Astrocyte (in vitro differentiated cells and primary cell): ENCODE results near the gene ANKRD61. TPM values are rescaled to one million over a fixed set of nuclear protein-coding genes. Genes with fewer than 3 reads are reported as not detected.
"Not testable (repeated sequence)": the region's sequence is repeated elsewhere in the genome, so short reads cannot be mapped to it uniquely, and the experiment has no call there.

Experiments
- DNase-seq: peaks from one replicate; pipeline ENCODE4 v3.0.0-alpha.2; 2010; ENCODE audit warnings: low read depth
- FAIRE-seq: peaks from 2 replicates; lab custom pipeline; 2011; peaks lifted over from hg19 to GRCh38; lab: Jason Lieb, UNC
- H2AFZ ChIP-seq: 2 replicates; pipeline ENCODE4 v1.6.0; 2012; ENCODE audit warnings: low read depth, low read length, inconsistent platforms
- H3K27ac ChIP-seq: 2 replicates; pipeline ENCODE4 v1.5.1; 2011; ENCODE audit warnings: low read depth, low read length, inconsistent platforms
- H3K27me3 ChIP-seq: 2 replicates; pipeline ENCODE4 v1.6.0; 2011; ENCODE audit warnings: low read length, inconsistent platforms; ENCODE audit not compliant: insufficient read depth
- H3K36me3 ChIP-seq: 2 replicates; pipeline ENCODE4 v1.5.1; 2011; ENCODE audit warnings: low read length, inconsistent platforms; ENCODE audit not compliant: insufficient read depth
- H3K4me1 ChIP-seq: 2 replicates; pipeline ENCODE4 v1.5.1; 2011; ENCODE audit warnings: low read length, inconsistent platforms; ENCODE audit not compliant: insufficient read depth
- H3K4me2 ChIP-seq: 2 replicates; pipeline ENCODE4 v1.6.0; 2012; ENCODE audit warnings: low read length, inconsistent platforms
- H3K4me3 ChIP-seq: 2 replicates; pipeline ENCODE4 v1.5.1; 2011; ENCODE audit warnings: low read depth, mild to moderate bottlenecking, low read length, inconsistent platforms; ENCODE audit not compliant: insufficient read depth
- H3K79me2 ChIP-seq: 2 replicates; pipeline ENCODE4 v1.6.0; 2012; ENCODE audit warnings: mild to moderate bottlenecking, low read length, inconsistent platforms; ENCODE audit not compliant: insufficient read depth
- H3K9ac ChIP-seq: 2 replicates; pipeline ENCODE4 v1.6.0; 2012; ENCODE audit warnings: mild to moderate bottlenecking, low read length, inconsistent platforms
- H3K9me3 ChIP-seq: 2 replicates; pipeline ENCODE4 v1.5.1; 2012; ENCODE audit warnings: low read depth, mild to moderate bottlenecking, low read length, inconsistent platforms; ENCODE audit not compliant: insufficient read depth
- H4K20me1 ChIP-seq: 2 replicates; pipeline ENCODE4 v1.6.0; 2012; ENCODE audit warnings: low read length, inconsistent platforms; ENCODE audit not compliant: insufficient read depth
- H3K27ac Mint-ChIP-seq: one replicate; pipeline ENCODE4 v1.8.0; 2021; ENCODE audit warnings: mild to moderate bottlenecking, mixed read lengths; ENCODE audit not compliant: unreplicated experiment
- H3K27me3 Mint-ChIP-seq: one replicate; pipeline ENCODE4 v1.8.0; 2021; ENCODE audit warnings: low read depth, mixed read lengths; ENCODE audit not compliant: unreplicated experiment
- H3K36me3 Mint-ChIP-seq: one replicate; pipeline ENCODE4 v1.8.0; 2021; ENCODE audit warnings: low read depth, mixed read lengths; ENCODE audit not compliant: unreplicated experiment
- H3K4me1 Mint-ChIP-seq: one replicate; pipeline ENCODE4 v1.8.0; 2021; ENCODE audit warnings: low read depth, mixed read lengths; ENCODE audit not compliant: unreplicated experiment
- H3K4me3 Mint-ChIP-seq: one replicate; pipeline ENCODE4 v1.8.0; 2021; ENCODE audit warnings: mild to moderate bottlenecking, moderate library complexity, mixed read lengths; ENCODE audit not compliant: unreplicated experiment
- H3K9me3 Mint-ChIP-seq: one replicate; pipeline ENCODE4 v1.8.0; 2021; ENCODE audit warnings: mild to moderate bottlenecking, mixed read lengths; ENCODE audit not compliant: unreplicated experiment
- CTCF ChIP-seq: IDR thresholded peaks from 2 replicates; pipeline ENCODE4 v1.5.1; 2011; ENCODE audit warnings: low read depth, mild to moderate bottlenecking, inconsistent platforms, low read length, moderate library complexity; ENCODE audit not compliant: insufficient read depth
- EZH2 ChIP-seq: IDR thresholded peaks from 2 replicates; pipeline ENCODE4 v1.6.1; 2012; ENCODE audit warnings: mild to moderate bottlenecking, low read length, inconsistent platforms; ENCODE audit not compliant: insufficient read depth
- total RNA-seq: library from RNA; stranded (reverse); gene quantifications from 2 replicates; pipeline ENCODE4 v1.2.1, GENCODE V29; 2021

Gene ANKRD61
- total RNA-seq, 1 donor from 2014 or later = 0.18 TPM

GRCh38 chr7:6057316-6058129 is 26.3 kb downstream of the ANKRD61 start:
- no peaks in the 10 kb centered on the region for H3K27me3 ChIP-seq
- no peak overlapping the region for H2AFZ ChIP-seq
- Mint-ChIP-seq H3K4me3 (peak overlapping the region; percentile 98), H3K4me1 (peaks cover 3% of the 10 kb centered on the region), H3K27me3 (no peaks in the 10 kb centered on the region), H3K27ac (peak overlapping the region; percentile 91), H3K36me3 (no peaks in the 10 kb centered on the region), H3K9me3 (no peaks in the 10 kb centered on the region)
- H3K4me3 ChIP-seq = peak overlapping the region; percentile 73
- H3K9me3 ChIP-seq = no peaks in the 10 kb centered on the region
- peaks cover 3% of the 10 kb centered on the region for H3K36me3 ChIP-seq
- H3K27ac ChIP-seq = no peak overlapping the region
- peak overlapping the region; percentile 90 for H3K4me2 ChIP-seq
- no peak for FAIRE-seq
- H3K4me1 ChIP-seq = peaks cover 11% of the 10 kb centered on the region
- peaks cover 45% of the 10 kb centered on the region for H3K79me2 ChIP-seq
- TF ChIP-seq EZH2 = no peak
- H3K9ac ChIP-seq = peak overlapping the region; percentile 90
- no peak for DNase-seq
- H4K20me1 ChIP-seq = peaks cover 24% of the 10 kb centered on the region

- Histone ChIP-seq H4K20me1 (peaks cover 18% of the 10 kb centered on the region), H3K79me2 (peaks cover 40% of the 10 kb centered on the region), H3K4me1 (peaks cover 11% of the 10 kb centered on the region)
- not testable (repeated sequence) for H3K36me3 Mint-ChIP-seq, DNase-seq, H3K4me3 ChIP-seq, H3K4me2 ChIP-seq, H3K27ac ChIP-seq, H3K27ac Mint-ChIP-seq, H3K36me3 ChIP-seq, H3K9ac ChIP-seq, FAIRE-seq, H2AFZ ChIP-seq, H3K27me3 Mint-ChIP-seq, H3K27me3 ChIP-seq, H3K4me1 Mint-ChIP-seq, H3K9me3 ChIP-seq, H3K9me3 Mint-ChIP-seq
- peak overlapping the region; percentile 98 for H3K4me3 Mint-ChIP-seq
Measured at GRCh38 chr7:6059941-6060340, 28.8 kb downstream of the ANKRD61 start.

- H3K27me3 Mint-ChIP-seq = no peaks in the 10 kb centered on the region
- no peak overlapping the region for H3K27ac ChIP-seq
- no peak overlapping the region for H3K9ac ChIP-seq
- H3K9me3 Mint-ChIP-seq = no peaks in the 10 kb centered on the region
- no peaks in the 10 kb centered on the region for H3K79me2 ChIP-seq
- H3K9me3 ChIP-seq = no peaks in the 10 kb centered on the region
- TF ChIP-seq CTCF (no peak), EZH2 (no peak)
- H3K4me1 Mint-ChIP-seq = no peaks in the 10 kb centered on the region
- no peak overlapping the region for H3K4me3 Mint-ChIP-seq
- H3K27ac Mint-ChIP-seq = no peak overlapping the region
- no peak overlapping the region for H3K4me3 ChIP-seq
- DNase-seq = no peak
- H3K36me3 Mint-ChIP-seq = no peaks in the 10 kb centered on the region
- no peaks in the 10 kb centered on the region for H3K36me3 ChIP-seq
- H2AFZ ChIP-seq = no peak overlapping the region
- H4K20me1 ChIP-seq = no peaks in the 10 kb centered on the region
- H3K4me1 ChIP-seq = no peaks in the 10 kb centered on the region
- peaks cover 4% of the 10 kb centered on the region for H3K27me3 ChIP-seq
- no peak overlapping the region for H3K4me2 ChIP-seq
- no peak for FAIRE-seq
Measured at GRCh38 chr7:6071406-6071805, 40.2 kb downstream of the ANKRD61 start.
